ENCODE results near the gene FAM83G.

GRCh38 chr17:18946536-18946935 lies 58.0 kb downstream of the FAM83G start:
- TF ChIP-seq CTCF (IDR thresholded peaks at IDR 0.05) (no peak), POLR2A (IDR thresholded peaks at IDR 0.05) (no peak)
